Erythroblast (primary cell): ENCODE measurements around the gene ZBED5.

Source experiments
- GATA1 ChIP-seq: IDR thresholded peaks from 2 replicates; pipeline ENCODE4 v1.6.1; 2011; ENCODE audit warnings: low read depth, mild to moderate bottlenecking, control low read depth, low read length, moderate library complexity
- POLR2A ChIP-seq: IDR thresholded peaks from 2 replicates; pipeline ENCODE4 v1.6.1; 2011; ENCODE audit warnings: mild to moderate bottlenecking, low read length

- TF ChIP-seq POLR2A (no peak), GATA1 (no peak)
Measured at GRCh38 chr11:10844796-10845195, 13.1 kb downstream of the ZBED5 start.
